KOPT-K1 (cell line): ENCODE results near the gene PASD1.
"Not testable (repeated sequence)": the region's sequence is repeated elsewhere in the genome, so short reads cannot be mapped to it uniquely, and the experiment has no call there.

Experiments used
- H3K27ac ChIP-seq: fragments of 200-600 bp; sonication (generic); 2 replicates; pipeline ENCODE4 v1.5.1; 2016; ENCODE audit warnings: antibody characterized with exemption, mild to moderate bottlenecking, low read depth, low read length; ENCODE audit not compliant: poor library complexity, severe bottlenecking
- H3K36me3 ChIP-seq: fragments of 200-600 bp; sonication (generic); 2 replicates; pipeline ENCODE4 v1.5.1; 2017; ENCODE audit warnings: antibody characterized with exemption, mild to moderate bottlenecking, low read length, moderate library complexity; ENCODE audit not compliant: insufficient read depth
- H3K9me3 ChIP-seq: fragments of 200-600 bp; sonication (generic); 2 replicates; pipeline ENCODE4 v1.5.1; 2017; ENCODE audit warnings: antibody characterized with exemption, low read length, mild to moderate bottlenecking; ENCODE audit not compliant: insufficient read depth, poor library complexity, severe bottlenecking

Gene PASD1

GRCh38 chrX:151566872-151567271, 3.4 kb downstream of the PASD1 start:
- H3K27ac ChIP-seq, H3K36me3 ChIP-seq, H3K9me3 ChIP-seq: not testable (repeated sequence)

GRCh38 chrX:151570561-151570960, 7.1 kb downstream of the PASD1 start:
- H3K36me3 ChIP-seq = no peaks in the 10 kb centered on the region
- H3K9me3 ChIP-seq = no peaks in the 10 kb centered on the region
- no peak overlapping the region for H3K27ac ChIP-seq

GRCh38 chrX:151593384-151593783, 29.9 kb downstream of the PASD1 start:
- H3K27ac ChIP-seq, H3K36me3 ChIP-seq, H3K9me3 ChIP-seq: not testable (repeated sequence)

- H3K27ac ChIP-seq = no peak overlapping the region
- no peaks in the 10 kb centered on the region for H3K9me3 ChIP-seq
- H3K36me3 ChIP-seq = no peaks in the 10 kb centered on the region
Observed at GRCh38 chrX:151596282-151596681, 32.8 kb downstream of the PASD1 start.

- Histone ChIP-seq H3K9me3 (no peaks in the 10 kb centered on the region), H3K27ac (no peak overlapping the region), H3K36me3 (no peaks in the 10 kb centered on the region)
Observed at GRCh38 chrX:151604931-151605330, 41.5 kb downstream of the PASD1 start.

- no peaks in the 10 kb centered on the region for H3K9me3 ChIP-seq
- H3K27ac ChIP-seq = no peak overlapping the region
Observed at GRCh38 chrX:151609222-151609621, 45.7 kb downstream of the PASD1 start.

GRCh38 chrX:151621422-151621821, 57.9 kb downstream of the PASD1 start:
- Histone ChIP-seq H3K36me3 (no peaks in the 10 kb centered on the region), H3K27ac (no peak overlapping the region), H3K9me3 (no peaks in the 10 kb centered on the region)

More at GRCh38 chrX:151609222-151609621, 45.7 kb downstream of the PASD1 start:
- H3K36me3 ChIP-seq = no peaks in the 10 kb centered on the region

GRCh38 chrX:151624677-151625076, 61.2 kb downstream of the PASD1 start:
- Histone ChIP-seq H3K9me3 (no peaks in the 10 kb centered on the region), H3K27ac (no peak overlapping the region), H3K36me3 (no peaks in the 10 kb centered on the region)

GRCh38 chrX:151631822-151632221, 68.3 kb downstream of the PASD1 start:
- Histone ChIP-seq H3K36me3 (no peaks in the 10 kb centered on the region), H3K9me3 (no peaks in the 10 kb centered on the region), H3K27ac (no peak overlapping the region)

- Histone ChIP-seq H3K36me3 (no peaks in the 10 kb centered on the region), H3K9me3 (no peaks in the 10 kb centered on the region), H3K27ac (no peak overlapping the region)
Observed at GRCh38 chrX:151633157-151633556, 69.7 kb downstream of the PASD1 start.

- Histone ChIP-seq H3K27ac (no peak overlapping the region), H3K9me3 (no peaks in the 10 kb centered on the region), H3K36me3 (no peaks in the 10 kb centered on the region)
Observed at GRCh38 chrX:151634937-151635336, 71.5 kb downstream of the PASD1 start.

- Histone ChIP-seq H3K9me3 (no peaks in the 10 kb centered on the region), H3K36me3 (no peaks in the 10 kb centered on the region), H3K27ac (no peak overlapping the region)
Observed at GRCh38 chrX:151641564-151641963, 78.1 kb downstream of the PASD1 start.

- Histone ChIP-seq H3K36me3 (no peaks in the 10 kb centered on the region), H3K9me3 (no peaks in the 10 kb centered on the region), H3K27ac (no peak overlapping the region)
Observed at GRCh38 chrX:151675121-151675746, 111.8 kb downstream of the PASD1 start.

GRCh38 chrX:151676196-151676595, 112.7 kb downstream of the PASD1 start:
- Histone ChIP-seq H3K9me3 (no peaks in the 10 kb centered on the region), H3K36me3 (no peaks in the 10 kb centered on the region), H3K27ac (no peak overlapping the region)

- Histone ChIP-seq H3K36me3 (no peaks in the 10 kb centered on the region), H3K9me3 (no peaks in the 10 kb centered on the region), H3K27ac (no peak overlapping the region)
Observed at GRCh38 chrX:151679798-151680402, 116.4 kb downstream of the PASD1 start.

- no peak overlapping the region for H3K27ac ChIP-seq
- H3K36me3 ChIP-seq = no peaks in the 10 kb centered on the region
- H3K9me3 ChIP-seq = no peaks in the 10 kb centered on the region
Observed at GRCh38 chrX:151680805-151681204, 117.3 kb downstream of the PASD1 start.
